Loucy (cell line): ENCODE data around the gene HPS1.

Experiments
- H2AFZ ChIP-seq: fragments of 200-600 bp; sonication (generic); 2 replicates; pipeline ENCODE4 v1.6.0; 2016; ENCODE audit warnings: antibody characterized with exemption, mild to moderate bottlenecking, low read length, moderate library complexity
- H3F3A ChIP-seq: fragments of 200-600 bp; 2 replicates; pipeline ENCODE4 v1.6.0; 2016; ENCODE audit warnings: antibody characterized with exemption, low read depth, mild to moderate bottlenecking
- H3K27me3 ChIP-seq: fragments of 200-600 bp; sonication (generic); 2 replicates; pipeline ENCODE4 v1.6.1; 2014; ENCODE audit warnings: low read length, mild to moderate bottlenecking; ENCODE audit not compliant: insufficient read depth, poor library complexity, severe bottlenecking
- H3K36me3 ChIP-seq: fragments of 200-600 bp; sonication (generic); 2 replicates; pipeline ENCODE4 v1.6.1; 2016; ENCODE audit warnings: low read length; ENCODE audit not compliant: insufficient read depth
- H3K4me1 ChIP-seq: fragments of 200-600 bp; sonication (generic); 2 replicates; pipeline ENCODE4 v1.5.1; 2014; ENCODE audit warnings: low read length, mild to moderate bottlenecking; ENCODE audit not compliant: insufficient read depth, poor library complexity, severe bottlenecking
- H3K4me2 ChIP-seq: fragments of 200-600 bp; sonication (generic); 2 replicates; pipeline ENCODE4 v1.6.0; 2014; ENCODE audit warnings: antibody characterized with exemption, low read length, low read depth, mild to moderate bottlenecking; ENCODE audit not compliant: poor library complexity, severe bottlenecking
- H3K4me3 ChIP-seq: fragments of 200-600 bp; sonication (generic); 2 replicates; pipeline ENCODE4 v1.5.1; 2014; ENCODE audit warnings: low read length, mild to moderate bottlenecking, mixed read lengths; ENCODE audit not compliant: poor library complexity, severe bottlenecking
- H3K79me2 ChIP-seq: fragments of 200-600 bp; sonication (generic); 2 replicates; pipeline ENCODE4 v1.6.1; 2014; ENCODE audit warnings: low read length; ENCODE audit not compliant: insufficient read depth
- H3K9ac ChIP-seq: fragments of 200-600 bp; sonication (generic); 2 replicates; pipeline ENCODE4 v1.6.0; 2014; ENCODE audit warnings: mild to moderate bottlenecking, low read depth, low read length, moderate library complexity; ENCODE audit not compliant: poor library complexity, severe bottlenecking
- H3K9me2 ChIP-seq: fragments of 200-600 bp; sonication (generic); replicated peaks from 2 replicates; pipeline ENCODE4 v1.6.1; 2016; ENCODE audit warnings: low read depth, low read length, mixed read lengths
- H3K9me3 ChIP-seq: fragments of 200-600 bp; sonication (generic); 2 replicates; pipeline ENCODE4 v1.6.1; 2014; ENCODE audit warnings: mild to moderate bottlenecking, antibody characterized with exemption, low read length, low read depth; ENCODE audit not compliant: insufficient read depth
- H4K20me1 ChIP-seq: fragments of 200-600 bp; sonication (generic); 2 replicates; pipeline ENCODE4 v1.6.0; 2014; ENCODE audit warnings: antibody characterized with exemption, low read length, mild to moderate bottlenecking; ENCODE audit not compliant: insufficient read depth, poor library complexity, severe bottlenecking
- CTCF ChIP-seq: fragments of 200-600 bp; sonication (generic); conservative IDR thresholded peaks from 2 replicates; pipeline ENCODE4 v1.5.1; 2014; ENCODE audit warnings: mild to moderate bottlenecking, antibody characterized with exemption, low read length
- EZH2phosphoT487 ChIP-seq: fragments of 200-600 bp; IDR thresholded peaks from 2 replicates; pipeline ENCODE4 v1.6.1; 2018; ENCODE audit warnings: antibody characterized with exemption, mild to moderate bottlenecking, moderate library complexity, borderline replicate concordance

The HPS1 gene

DNA sequence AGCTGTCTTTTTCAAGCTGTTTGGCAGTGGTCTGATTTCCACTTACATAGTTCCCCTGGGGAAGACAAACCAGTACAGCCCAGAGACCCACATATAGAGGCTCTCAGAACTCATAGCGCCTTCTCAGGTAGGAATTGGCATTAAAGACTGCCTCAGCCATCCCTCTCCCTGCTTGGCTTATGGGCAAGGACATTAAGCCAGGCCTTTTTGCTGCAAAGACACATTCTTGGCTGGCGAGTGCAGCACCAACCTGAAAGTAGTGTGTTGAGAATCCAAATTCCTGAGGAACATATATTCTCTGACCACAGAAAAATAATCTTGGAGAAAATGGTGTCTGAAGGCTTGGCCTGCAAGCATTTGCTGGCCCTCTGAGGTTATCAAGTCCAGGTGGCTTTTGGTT is 39.2 kb upstream of the HPS1 start:
- Histone ChIP-seq H2AFZ (no peak overlapping the region), H3K9me2 (no peaks in the 10 kb centered on the region)

GRCh38 chr10:98483658-98484057 is 36.9 kb upstream of the HPS1 start:
- no peaks in the 10 kb centered on the region for H3K9me3 ChIP-seq
- no peak overlapping the region for H3K4me3 ChIP-seq
- no peak for TF ChIP-seq EZH2phosphoT487
- H2AFZ ChIP-seq = no peak overlapping the region
- no peaks in the 10 kb centered on the region for H3K27me3 ChIP-seq
- H3F3A ChIP-seq = peaks cover 6% of the 10 kb centered on the region; the same call in 1 of the 2 replicates
- H3K36me3 ChIP-seq = no peaks in the 10 kb centered on the region
- no peaks in the 10 kb centered on the region for H3K79me2 ChIP-seq
- H4K20me1 ChIP-seq = no peaks in the 10 kb centered on the region
- peaks cover 58% of the 10 kb centered on the region for H3K4me1 ChIP-seq
- no peak overlapping the region for H3K9ac ChIP-seq
- no peaks in the 10 kb centered on the region for H3K9me2 ChIP-seq
- no peak overlapping the region for H3K4me2 ChIP-seq

More for the DNA sequence above, 39.2 kb upstream of the HPS1 start:
- no peaks in the 10 kb centered on the region for H4K20me1 ChIP-seq
- peaks cover 49% of the 10 kb centered on the region for H3K4me1 ChIP-seq
- H3K27me3 ChIP-seq = no peaks in the 10 kb centered on the region
- H3F3A ChIP-seq = no peaks in the 10 kb centered on the region
- no peaks in the 10 kb centered on the region for H3K9me3 ChIP-seq
- no peaks in the 10 kb centered on the region for H3K79me2 ChIP-seq
- no peak overlapping the region for H3K4me3 ChIP-seq
- H3K4me2 ChIP-seq = no peak overlapping the region
- no peak overlapping the region for H3K9ac ChIP-seq
- H3K36me3 ChIP-seq = no peaks in the 10 kb centered on the region
- TF ChIP-seq CTCF (no peak), EZH2phosphoT487 (no peak)

DNA sequence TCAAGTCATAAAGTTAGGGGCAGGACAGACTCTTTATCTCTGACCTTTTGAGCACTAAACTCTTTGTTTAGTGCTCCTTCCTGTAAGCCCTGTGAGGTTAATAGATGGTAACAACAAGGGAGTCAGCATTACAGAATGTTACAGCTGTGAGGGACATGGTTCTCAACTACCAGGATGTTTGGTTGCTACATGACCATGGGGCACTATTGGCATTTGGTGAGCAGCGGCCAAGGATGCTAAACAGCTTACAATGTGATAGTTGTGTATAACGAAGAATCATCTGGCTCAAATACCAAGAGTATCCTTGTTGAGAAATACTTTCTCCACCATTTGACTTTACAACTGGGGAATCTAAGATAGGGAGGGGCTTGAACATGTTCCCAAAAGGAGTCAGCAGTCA is 35.4 kb upstream of the HPS1 start:
- no peak for TF ChIP-seq CTCF
- no peak for TF ChIP-seq EZH2phosphoT487
- Histone ChIP-seq H3K4me2 (peak overlapping the region; percentile 63), H3K9me2 (no peaks in the 10 kb centered on the region), H3K4me3 (peak overlapping the region; percentile 9), H4K20me1 (no peaks in the 10 kb centered on the region), H3K27me3 (no peaks in the 10 kb centered on the region), H3K9me3 (no peaks in the 10 kb centered on the region), H3K4me1 (peaks cover 63% of the 10 kb centered on the region), H3F3A (peaks cover 6% of the 10 kb centered on the region; the same call in 1 of the 2 replicates), H3K9ac (peak overlapping the region; percentile 29), H2AFZ (peak overlapping the region; percentile 55), H3K79me2 (no peaks in the 10 kb centered on the region), H3K36me3 (no peaks in the 10 kb centered on the region)

- peaks cover 6% of the 10 kb centered on the region; the same call in 1 of the 2 replicates for H3F3A ChIP-seq
- H4K20me1 ChIP-seq = no peaks in the 10 kb centered on the region
- no peak overlapping the region for H3K4me2 ChIP-seq
- no peak for TF ChIP-seq EZH2phosphoT487
- TF ChIP-seq CTCF = no peak
- 0 out of 2 replicates have a peak overlapping the region, but pooled peaks have one; percentile 0 for H2AFZ ChIP-seq
- H3K9me2 ChIP-seq = no peaks in the 10 kb centered on the region
- no peak overlapping the region for H3K9ac ChIP-seq
- peaks cover 57% of the 10 kb centered on the region for H3K4me1 ChIP-seq
- no peaks in the 10 kb centered on the region for H3K27me3 ChIP-seq
- H3K4me3 ChIP-seq = no peak overlapping the region
- no peaks in the 10 kb centered on the region for H3K79me2 ChIP-seq
- no peaks in the 10 kb centered on the region for H3K36me3 ChIP-seq
- no peaks in the 10 kb centered on the region for H3K9me3 ChIP-seq
Measured at GRCh38 chr10:98481404-98481945, 34.7 kb upstream of the HPS1 start.
